Prostate gland (tissue), 2 donors: ENCODE data around the gene ACBD3.

ENCODE experiments used
- POLR2A ChIP-seq: fragments of 450-650 bp; IDR thresholded peaks from one replicate; pipeline ENCODE4 v1.6.1; 2016; ENCODE audit warnings: antibody characterized with exemption, mild to moderate bottlenecking
- POLR2AphosphoS5 ChIP-seq: sonication (generic); formaldehyde crosslinking; IDR thresholded peaks from one replicate; pipeline ENCODE4 v1.6.1; 2017; ENCODE audit warnings: antibody characterized with exemption
- TF ChIP-seq, protein P1 (sequence below), 4 experiments: fragments of 200-600 bp in 2 of 4; fragments of 450-650 bp in 2 of 4; sonication (generic) in 2 of 4; IDR thresholded peaks; 1 replicate in 3 of 4; 2 replicates in 1 of 4; pipeline ENCODE4 v1.5.1; 2016 to 2019; ENCODE audit warnings: antibody characterized with exemption in 4 of 4, mild to moderate bottlenecking in 2 of 4, moderate library complexity in 2 of 4

DNA sequence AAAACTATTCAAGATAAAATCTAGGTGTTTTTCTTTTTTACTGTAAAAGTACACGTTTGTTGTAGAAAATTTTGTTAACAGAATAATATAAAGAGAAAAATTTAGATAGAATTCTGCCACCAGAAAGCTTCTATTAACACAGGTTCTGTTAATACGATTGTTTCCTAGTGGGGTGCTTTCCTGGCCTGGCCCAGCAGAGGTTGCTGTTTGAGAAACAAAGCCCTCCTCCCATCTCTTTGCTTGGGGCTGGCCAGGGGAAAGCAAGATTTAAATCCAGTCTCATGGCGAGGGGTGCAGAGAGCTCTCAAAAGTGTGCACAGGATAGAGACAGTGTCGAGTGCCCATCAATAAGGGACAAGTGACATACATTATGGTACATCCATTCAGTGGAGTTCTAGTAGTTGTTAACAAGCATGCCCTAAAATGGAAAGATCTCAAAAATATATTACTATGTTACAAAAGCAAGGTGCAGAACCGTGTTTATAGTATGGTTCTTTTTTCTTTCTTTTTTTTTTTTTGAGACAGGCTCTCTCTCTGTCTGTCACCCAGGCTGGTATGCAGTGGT lies 14.6 kb upstream of the ACBD3 start:
- TF ChIP-seq, protein P1, sequence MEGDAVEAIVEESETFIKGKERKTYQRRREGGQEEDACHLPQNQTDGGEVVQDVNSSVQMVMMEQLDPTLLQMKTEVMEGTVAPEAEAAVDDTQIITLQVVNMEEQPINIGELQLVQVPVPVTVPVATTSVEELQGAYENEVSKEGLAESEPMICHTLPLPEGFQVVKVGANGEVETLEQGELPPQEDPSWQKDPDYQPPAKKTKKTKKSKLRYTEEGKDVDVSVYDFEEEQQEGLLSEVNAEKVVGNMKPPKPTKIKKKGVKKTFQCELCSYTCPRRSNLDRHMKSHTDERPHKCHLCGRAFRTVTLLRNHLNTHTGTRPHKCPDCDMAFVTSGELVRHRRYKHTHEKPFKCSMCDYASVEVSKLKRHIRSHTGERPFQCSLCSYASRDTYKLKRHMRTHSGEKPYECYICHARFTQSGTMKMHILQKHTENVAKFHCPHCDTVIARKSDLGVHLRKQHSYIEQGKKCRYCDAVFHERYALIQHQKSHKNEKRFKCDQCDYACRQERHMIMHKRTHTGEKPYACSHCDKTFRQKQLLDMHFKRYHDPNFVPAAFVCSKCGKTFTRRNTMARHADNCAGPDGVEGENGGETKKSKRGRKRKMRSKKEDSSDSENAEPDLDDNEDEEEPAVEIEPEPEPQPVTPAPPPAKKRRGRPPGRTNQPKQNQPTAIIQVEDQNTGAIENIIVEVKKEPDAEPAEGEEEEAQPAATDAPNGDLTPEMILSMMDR (IDR thresholded peaks at IDR 0.05) = peak in 1 of 4 experiments; percentile 6
- no peak for TF ChIP-seq POLR2AphosphoS5
- no peak for TF ChIP-seq POLR2A
